Uterus (tissue), 2 donors: Measurements from ENCODE around the gene CENPX.

Source experiments
- CTCF ChIP-seq, 4 experiments: fragments of 200-600 bp in 2 of 4; fragments of 450-650 bp in 2 of 4; sonication (generic) in 2 of 4; IDR thresholded peaks; one replicate each; pipeline ENCODE4 v1.5.1; 2016 to 2019; ENCODE audit warnings: antibody characterized with exemption in 4 of 4, mild to moderate bottlenecking in 2 of 4, moderate library complexity in 1 of 4
- POLR2A ChIP-seq, 2 donors: fragments of 450-650 bp; IDR thresholded peaks; one replicate each; pipeline ENCODE4 v1.6.1; 2016; ENCODE audit warnings: antibody characterized with exemption in 2 of 2, mild to moderate bottlenecking in 1 of 2, moderate library complexity in 1 of 2

DNA sequence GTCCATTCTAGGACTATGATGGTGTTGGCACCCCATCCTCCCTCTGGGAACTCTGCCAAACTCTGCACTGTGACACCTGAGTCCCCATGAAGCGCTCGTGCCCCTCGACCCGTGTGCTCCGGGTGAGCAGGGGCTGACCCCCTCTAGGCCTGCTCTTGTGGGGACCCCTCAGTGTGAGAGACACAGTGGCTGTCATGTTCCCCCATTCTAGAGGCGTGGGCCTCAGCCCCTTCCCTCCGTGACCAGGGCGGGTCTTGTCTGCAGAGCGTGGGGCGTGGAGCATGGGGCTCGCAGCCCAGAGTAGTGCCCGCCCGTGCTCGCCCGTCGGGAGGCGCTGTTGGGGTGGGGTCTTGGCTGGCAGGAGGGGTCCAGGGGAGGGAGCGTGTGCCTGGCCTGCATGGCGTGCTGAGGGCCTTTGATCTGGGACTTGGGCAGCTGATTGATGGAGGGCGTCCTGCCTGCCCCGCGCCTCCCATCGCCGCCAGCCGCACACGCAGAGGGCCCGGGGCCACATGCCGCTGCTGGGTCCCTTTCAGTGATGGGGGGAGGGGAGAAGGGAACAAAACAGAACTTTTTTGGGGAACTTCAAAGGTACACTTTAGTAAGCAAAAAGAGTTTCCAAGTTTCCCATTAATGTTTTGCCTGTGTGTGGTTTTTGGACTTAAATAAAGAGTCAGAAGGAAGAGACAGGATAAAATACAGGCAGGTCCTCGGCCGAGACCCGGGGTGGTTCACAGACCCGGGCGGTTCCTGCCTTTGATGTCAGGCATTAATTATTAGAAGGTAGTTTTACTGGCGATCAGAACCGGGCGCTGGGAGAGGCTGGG is 22.5 kb downstream of the CENPX start:
- TF ChIP-seq CTCF (IDR thresholded peaks at IDR 0.05) (no peak), POLR2A (IDR thresholded peaks at IDR 0.05) (no peak)
